ENCODE results near the gene PEX5L.
"Not testable (repeated sequence)": the region's sequence is repeated elsewhere in the genome, so short reads cannot be mapped to it uniquely, and the experiment has no call there.

PEX5L gene

DNA sequence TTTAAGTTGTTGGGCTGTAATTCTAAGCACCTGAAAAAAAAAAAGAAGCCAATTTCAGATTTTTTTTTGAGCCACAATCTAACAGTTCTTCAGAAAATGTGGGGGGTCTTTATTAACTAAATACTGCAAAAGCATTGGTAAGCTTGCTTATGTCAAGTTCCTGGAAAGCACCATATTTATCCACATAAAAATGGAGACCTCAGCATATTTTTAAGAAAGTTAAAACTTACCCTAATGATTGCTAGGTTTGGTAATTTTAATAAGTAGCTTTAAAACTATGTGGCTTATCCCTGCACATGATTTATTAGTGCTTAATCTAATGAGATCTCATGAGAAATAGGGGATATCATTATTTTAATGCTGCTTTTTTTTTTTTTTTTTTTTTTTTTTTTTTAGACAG lies 227.1 kb downstream of the PEX5L start:
- H3K4me3 Mint-ChIP-seq = no peak overlapping the region
- H3K27ac Mint-ChIP-seq = no peak overlapping the region
- ATAC-seq (ENCODE audit: low read depth) (no peak), DNase-seq (ENCODE audit: low spot score in 2 of 2) (no peak)
- no peaks in the 10 kb centered on the region for H3K9me3 Mint-ChIP-seq
- no peaks in the 10 kb centered on the region for H3K27me3 Mint-ChIP-seq
- peaks cover 7% of the 10 kb centered on the region for H3K4me1 Mint-ChIP-seq
- no peaks in the 10 kb centered on the region for H3K36me3 Mint-ChIP-seq

DNA sequence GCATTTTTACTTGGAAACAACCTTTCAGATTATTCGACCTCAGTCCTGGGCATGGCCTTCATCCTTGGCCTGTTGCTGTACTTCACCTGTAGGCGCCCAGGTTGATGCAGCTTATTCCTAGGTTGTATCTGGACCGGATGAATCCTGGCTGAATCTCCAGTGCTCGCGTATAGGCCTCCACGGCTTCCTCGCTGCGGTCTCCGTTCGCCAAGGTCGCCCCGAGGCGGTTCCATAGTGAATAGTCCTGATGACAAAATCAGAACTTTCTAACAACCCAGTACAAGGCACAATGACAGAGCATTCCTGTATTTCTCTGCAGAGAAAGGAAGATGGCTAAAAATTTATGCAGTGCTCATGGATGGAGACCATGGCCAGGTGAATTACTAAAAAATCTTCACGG lies 229.1 kb downstream of the PEX5L start:
- H3K27ac Mint-ChIP-seq = no peak overlapping the region
- H3K9me3 Mint-ChIP-seq = no peaks in the 10 kb centered on the region
- peaks cover 1% of the 10 kb centered on the region for H3K27me3 Mint-ChIP-seq
- H3K4me3 Mint-ChIP-seq = no peak overlapping the region
- H3K4me1 Mint-ChIP-seq = peaks cover 7% of the 10 kb centered on the region
- DNase-seq (ENCODE audit: low spot score in 2 of 2) (no peak), ATAC-seq (ENCODE audit: low read depth) (no peak)
- no peaks in the 10 kb centered on the region for H3K36me3 Mint-ChIP-seq

DNA sequence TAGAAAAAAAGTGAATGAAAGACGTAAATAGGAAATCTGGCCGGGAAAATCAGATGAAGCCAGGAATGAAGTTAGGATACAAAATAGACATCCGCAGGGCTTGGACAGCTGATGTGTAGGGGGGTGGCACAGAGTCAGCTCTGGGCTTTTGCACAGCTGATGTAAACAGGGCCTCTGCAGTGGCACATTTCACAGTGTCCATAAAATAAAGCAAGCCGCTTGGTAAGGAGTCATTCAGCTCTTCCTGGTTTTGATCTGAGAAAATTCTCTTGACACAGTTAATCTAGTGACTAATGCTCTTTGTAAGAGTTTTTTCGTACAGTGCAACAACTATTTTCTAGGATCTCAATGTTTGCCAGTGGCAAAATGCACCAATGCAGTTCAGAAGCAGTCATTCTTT lies 230.6 kb downstream of the PEX5L start:
- Mint-ChIP-seq H3K4me1 (peaks cover 2% of the 10 kb centered on the region), H3K4me3 (no peak overlapping the region), H3K27ac (no peak overlapping the region), H3K27me3 (peaks cover 1% of the 10 kb centered on the region), H3K36me3 (no peaks in the 10 kb centered on the region), H3K9me3 (no peaks in the 10 kb centered on the region)
- ATAC-seq (ENCODE audit: low read depth) (no peak), DNase-seq (ENCODE audit: low spot score in 2 of 2) (no peak)

DNA sequence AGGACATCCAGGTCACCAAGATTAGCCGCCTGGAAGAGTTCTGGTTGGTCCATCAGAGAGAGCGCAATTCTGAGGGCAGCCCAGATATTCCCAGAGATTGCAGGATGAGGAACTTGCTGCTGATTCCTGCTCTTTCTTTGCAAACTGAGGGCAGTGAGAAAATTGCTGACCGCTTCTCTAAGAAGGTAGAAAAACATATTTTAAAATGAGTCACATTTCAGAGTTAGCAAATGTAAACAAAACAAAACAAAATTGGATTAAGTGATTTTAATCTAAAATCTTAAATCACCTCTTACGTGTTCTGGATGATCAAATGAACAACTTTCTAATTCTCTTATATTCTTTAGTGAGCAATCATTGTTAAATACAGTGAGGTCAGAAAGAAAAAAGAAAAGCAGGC lies 234.9 kb downstream of the PEX5L start:
- Mint-ChIP-seq H3K9me3 (no peaks in the 10 kb centered on the region), H3K27ac (no peak overlapping the region), H3K4me3 (no peak overlapping the region), H3K4me1 (no peaks in the 10 kb centered on the region), H3K36me3 (no peaks in the 10 kb centered on the region), H3K27me3 (peaks cover 1% of the 10 kb centered on the region)
- DNase-seq (ENCODE audit: low spot score in 2 of 2) (no peak), ATAC-seq (ENCODE audit: low read depth) (no peak)

DNA sequence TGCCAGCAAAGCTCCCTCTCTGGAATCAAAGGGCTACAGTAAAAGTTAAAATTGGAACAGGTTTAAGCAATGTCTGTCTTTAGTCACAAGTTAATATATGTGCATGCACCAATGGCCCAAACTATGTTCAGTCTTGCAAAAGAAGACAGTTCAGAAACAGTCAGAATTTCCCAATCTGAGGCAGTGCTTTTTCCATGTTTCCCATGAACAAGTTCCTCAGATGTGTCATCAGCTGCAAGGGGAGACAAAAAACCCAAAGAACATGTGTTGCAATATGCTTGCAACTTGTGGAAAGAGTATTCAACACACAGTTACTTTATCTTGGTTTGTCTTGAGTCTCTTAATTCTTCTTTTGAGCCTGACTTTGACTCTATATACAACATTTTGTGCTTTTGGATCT lies 235.5 kb downstream of the PEX5L start:
- no peak for DNase-seq (ENCODE audit: low spot score in 2 of 2)
- Mint-ChIP-seq H3K27ac (no peak overlapping the region), H3K27me3 (peaks cover 1% of the 10 kb centered on the region), H3K36me3 (no peaks in the 10 kb centered on the region), H3K4me1 (no peaks in the 10 kb centered on the region), H3K4me3 (no peak overlapping the region), H3K9me3 (no peaks in the 10 kb centered on the region)
- no peak for ATAC-seq (ENCODE audit: low read depth)

DNA sequence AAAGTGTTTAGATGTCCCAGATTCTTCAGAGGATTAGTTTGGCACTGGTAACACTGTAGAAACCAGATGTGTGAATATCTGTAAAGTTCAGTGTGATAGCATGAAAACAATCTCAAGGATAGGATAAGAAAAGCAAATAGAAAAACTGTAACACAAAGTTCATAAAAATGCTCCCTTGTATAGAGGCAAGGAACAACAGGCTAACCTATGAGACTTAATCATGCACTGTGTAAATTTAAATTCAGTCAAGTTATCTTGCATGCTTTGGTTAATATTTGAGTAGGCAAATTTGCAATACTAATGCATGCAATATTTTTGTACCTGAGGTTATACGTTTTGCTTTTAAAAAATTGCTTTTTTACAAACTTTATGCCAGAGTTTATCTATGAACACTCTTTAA lies 239.5 kb downstream of the PEX5L start:
- Mint-ChIP-seq H3K27ac (no peak overlapping the region), H3K4me3 (no peak overlapping the region), H3K27me3 (no peaks in the 10 kb centered on the region), H3K9me3 (no peaks in the 10 kb centered on the region), H3K36me3 (no peaks in the 10 kb centered on the region), H3K4me1 (no peaks in the 10 kb centered on the region)
- ATAC-seq (ENCODE audit: low read depth) = no peak
- no peak for DNase-seq (ENCODE audit: low spot score in 2 of 2)

DNA sequence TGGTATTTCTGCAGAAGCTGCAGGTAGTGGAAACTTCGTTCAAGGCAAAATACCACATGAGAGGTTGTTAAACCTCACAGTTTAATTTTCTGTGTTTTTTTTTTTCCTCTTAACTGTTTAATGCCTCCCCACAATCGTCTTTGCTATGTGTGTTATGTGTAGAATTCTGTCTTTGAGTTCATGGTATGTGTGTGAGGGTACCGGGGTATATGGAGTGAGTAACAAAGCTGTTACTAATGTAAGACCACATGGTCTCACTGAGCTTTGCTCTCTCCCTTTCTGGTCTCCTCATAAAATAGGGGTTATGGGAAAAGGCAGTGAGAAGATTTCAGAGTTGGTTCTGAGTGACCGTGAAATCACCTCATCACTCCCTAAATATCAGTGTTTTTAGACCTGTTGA lies 240.3 kb downstream of the PEX5L start:
- DNase-seq (ENCODE audit: low spot score in 2 of 2) (no peak), ATAC-seq (ENCODE audit: low read depth) (no peak)
- no peaks in the 10 kb centered on the region for H3K27me3 Mint-ChIP-seq
- H3K9me3 Mint-ChIP-seq = no peaks in the 10 kb centered on the region
- no peak overlapping the region for H3K27ac Mint-ChIP-seq
- H3K4me1 Mint-ChIP-seq = no peaks in the 10 kb centered on the region
- H3K36me3 Mint-ChIP-seq = no peaks in the 10 kb centered on the region
- no peak overlapping the region for H3K4me3 Mint-ChIP-seq

DNA sequence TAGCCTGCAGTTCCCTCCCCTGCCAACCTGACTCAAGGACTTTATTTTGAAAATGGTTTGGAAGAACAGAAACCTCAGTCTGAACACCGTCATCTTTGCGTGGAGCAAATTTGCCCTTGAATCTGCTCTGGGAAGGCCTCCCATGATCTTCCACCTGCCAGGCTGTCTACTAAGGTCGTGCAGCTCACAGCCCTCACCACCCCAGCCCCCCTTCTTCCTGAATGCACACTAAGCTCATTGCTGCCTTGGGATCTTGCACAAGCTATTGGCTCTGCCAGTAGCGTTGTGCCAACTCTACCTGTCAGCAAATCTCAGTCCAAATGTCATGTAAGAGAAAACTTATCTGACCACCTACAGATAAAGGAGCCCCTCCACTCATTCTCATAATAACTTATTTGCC lies 242.4 kb downstream of the PEX5L start:
- no peak for ATAC-seq (ENCODE audit: low read depth)
- Mint-ChIP-seq H3K27me3 (no peaks in the 10 kb centered on the region), H3K27ac (no peak overlapping the region), H3K4me3 (no peak overlapping the region), H3K9me3 (no peaks in the 10 kb centered on the region), H3K36me3 (peaks cover 2% of the 10 kb centered on the region), H3K4me1 (no peaks in the 10 kb centered on the region)
- no peak for DNase-seq (ENCODE audit: low spot score in 2 of 2)

DNA sequence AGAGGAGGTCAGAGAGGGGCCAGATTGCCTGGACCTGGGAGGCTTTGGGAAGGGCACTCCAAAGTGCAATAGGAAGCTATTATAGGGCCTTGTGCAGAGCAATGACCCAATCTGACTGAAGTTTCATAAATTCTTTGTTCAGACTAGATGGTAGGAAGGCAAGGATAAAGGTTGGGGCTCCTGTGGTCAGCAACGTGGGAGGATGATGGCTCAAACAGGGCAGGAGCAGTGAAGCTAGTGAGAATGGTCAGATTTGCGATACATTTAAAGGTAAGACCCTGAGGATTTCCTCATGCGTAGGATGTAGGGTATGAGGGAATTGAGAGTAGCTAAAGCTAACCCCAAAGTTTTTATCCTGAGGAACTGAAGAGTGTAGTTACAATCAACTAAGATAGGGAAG lies 244.9 kb downstream of the PEX5L start:
- Mint-ChIP-seq H3K27ac (no peak overlapping the region), H3K27me3 (no peaks in the 10 kb centered on the region), H3K9me3 (no peaks in the 10 kb centered on the region), H3K4me3 (no peak overlapping the region), H3K36me3 (peaks cover 2% of the 10 kb centered on the region), H3K4me1 (no peaks in the 10 kb centered on the region)
- ATAC-seq (ENCODE audit: low read depth) (no peak), DNase-seq (ENCODE audit: low spot score in 2 of 2) (no peak)

DNA sequence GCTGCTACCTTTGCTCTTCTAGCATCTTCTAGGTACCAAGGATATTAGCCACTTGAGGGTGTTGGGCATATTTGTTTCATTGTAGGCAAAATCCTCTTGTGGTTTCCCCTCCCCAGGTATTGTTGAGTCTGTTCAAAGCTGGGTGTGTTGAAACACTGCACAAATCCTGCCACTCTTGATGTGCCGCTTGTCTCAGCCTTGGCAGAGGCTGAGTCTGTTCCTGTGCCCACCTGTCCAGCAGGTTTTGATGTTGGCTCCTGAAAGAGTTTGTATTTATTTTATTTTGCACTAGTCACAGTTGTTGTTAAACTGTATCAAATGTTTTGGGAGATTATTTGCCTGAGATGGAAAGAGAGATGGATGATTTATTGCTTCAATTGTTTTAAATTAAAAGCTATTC lies 247.7 kb downstream of the PEX5L start:
- Mint-ChIP-seq H3K36me3 (peaks cover 13% of the 10 kb centered on the region), H3K27ac (no peak overlapping the region), H3K27me3 (no peaks in the 10 kb centered on the region), H3K4me1 (no peaks in the 10 kb centered on the region), H3K9me3 (no peaks in the 10 kb centered on the region), H3K4me3 (no peak overlapping the region)
- ATAC-seq (ENCODE audit: low read depth) (no peak), DNase-seq (ENCODE audit: low spot score in 2 of 2) (no peak)

DNA sequence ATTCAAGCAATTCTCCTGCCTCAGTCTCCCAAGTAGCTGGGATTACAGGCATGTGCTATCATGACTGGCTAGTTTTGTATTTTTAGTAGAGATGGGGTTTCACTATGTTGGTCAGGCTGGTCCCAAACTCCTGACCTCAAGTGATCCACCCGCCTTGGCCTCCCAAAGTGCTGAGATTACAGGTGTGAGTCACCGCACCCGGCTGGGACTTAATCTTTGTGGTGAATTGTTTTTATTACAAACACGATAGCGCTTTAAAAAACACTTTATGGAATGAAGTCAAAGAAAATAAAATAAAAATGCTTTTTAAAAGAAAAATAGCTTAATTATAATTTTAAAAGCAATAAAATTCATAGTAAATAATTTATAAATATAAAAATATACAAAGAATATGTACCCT lies 253.9 kb downstream of the PEX5L start:
- H3K9me3 Mint-ChIP-seq = peaks cover 12% of the 10 kb centered on the region
- not testable (repeated sequence) for H3K27me3 Mint-ChIP-seq; H3K27ac Mint-ChIP-seq; DNase-seq (ENCODE audit: low spot score in 2 of 2); H3K4me1 Mint-ChIP-seq; H3K4me3 Mint-ChIP-seq; ATAC-seq (ENCODE audit: low read depth)
- H3K36me3 Mint-ChIP-seq = peaks cover 47% of the 10 kb centered on the region

DNA sequence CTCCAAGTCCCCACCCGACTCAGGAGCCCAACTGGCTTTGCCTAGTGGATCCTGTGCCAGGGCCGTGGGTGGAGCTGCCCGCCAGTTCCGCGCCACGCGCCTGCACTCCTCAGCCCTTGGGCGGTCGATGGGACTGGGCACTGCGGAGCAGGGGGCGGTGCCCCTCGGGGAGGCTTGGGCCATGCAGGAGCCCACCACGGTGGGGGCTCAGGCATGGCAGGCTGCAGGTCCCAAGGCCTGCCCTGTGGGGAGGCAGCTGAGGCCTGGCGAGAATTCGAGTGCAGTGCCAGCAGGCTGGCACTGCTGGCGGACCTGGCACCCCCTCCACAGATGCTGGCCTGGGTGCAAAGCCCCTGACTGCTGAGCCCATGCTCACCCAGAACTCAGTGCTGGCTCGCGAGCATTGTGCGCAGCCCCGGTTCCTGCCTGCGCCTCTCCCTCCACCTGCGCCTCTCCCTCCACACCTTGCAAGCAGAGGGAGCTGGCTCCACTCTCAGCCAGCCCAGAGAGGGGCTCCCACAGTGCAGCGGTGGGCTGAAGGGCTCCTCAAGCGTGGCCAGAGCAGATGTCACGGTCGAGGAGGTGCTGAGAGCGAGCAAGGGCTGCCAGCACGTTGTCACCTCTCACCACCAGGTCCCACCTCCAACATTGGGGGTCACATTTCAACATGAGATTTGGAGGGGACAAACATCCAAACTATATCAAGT lies 261.2 kb downstream of the PEX5L start:
- Mint-ChIP-seq H3K4me3 (no peak overlapping the region), H3K36me3 (peaks cover 47% of the 10 kb centered on the region), H3K27ac (no peak overlapping the region), H3K4me1 (no peaks in the 10 kb centered on the region), H3K27me3 (no peaks in the 10 kb centered on the region), H3K9me3 (peaks cover 13% of the 10 kb centered on the region)
- DNase-seq (ENCODE audit: low spot score in 2 of 2) (no peak), ATAC-seq (ENCODE audit: low read depth) (no peak)

DNA sequence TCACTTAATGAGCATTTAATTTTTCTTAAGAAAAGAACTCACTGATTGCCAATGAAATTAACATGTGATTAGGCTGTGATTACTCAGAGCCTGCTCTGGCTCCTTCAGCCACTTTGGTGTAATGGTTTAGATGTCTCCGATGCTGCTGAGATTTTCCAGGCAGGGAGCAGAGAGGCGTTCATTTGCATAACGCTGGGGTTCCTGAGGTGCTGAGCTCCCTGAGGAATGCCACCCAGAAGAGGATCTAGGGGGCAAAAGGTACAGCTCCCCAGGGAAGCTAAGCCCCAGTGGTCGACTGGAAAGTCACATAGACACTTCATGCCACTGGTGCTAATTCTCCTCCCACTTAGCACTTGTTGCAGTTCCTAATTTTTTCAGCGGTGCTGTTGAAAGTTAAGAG lies 264.4 kb downstream of the PEX5L start:
- Mint-ChIP-seq H3K27ac (no peak overlapping the region), H3K4me3 (no peak overlapping the region), H3K4me1 (no peaks in the 10 kb centered on the region), H3K9me3 (peaks cover 2% of the 10 kb centered on the region), H3K27me3 (no peaks in the 10 kb centered on the region), H3K36me3 (peaks cover 37% of the 10 kb centered on the region)
- DNase-seq (ENCODE audit: low spot score in 2 of 2) = no peak
- no peak for ATAC-seq (ENCODE audit: low read depth)

DNA sequence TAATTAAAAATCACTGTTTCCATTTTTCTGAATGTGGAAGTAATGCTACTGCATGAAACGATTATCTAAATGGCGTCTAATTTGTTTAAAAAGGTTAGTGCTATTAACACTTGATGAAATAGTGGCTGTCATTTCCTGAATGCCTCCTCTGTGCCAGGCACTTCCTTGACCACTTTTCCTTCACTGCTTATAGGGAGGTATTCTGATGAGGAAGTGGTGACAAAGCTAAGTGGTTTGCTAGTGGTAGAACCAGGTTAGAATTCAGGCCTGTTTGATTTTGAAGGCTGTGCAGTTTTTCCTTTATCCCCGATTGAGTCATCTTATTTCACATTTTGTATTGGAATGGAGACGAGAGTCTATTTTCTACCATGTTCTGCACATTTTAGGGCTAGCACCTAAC lies 264.9 kb downstream of the PEX5L start:
- no peak for ATAC-seq (ENCODE audit: low read depth)
- Mint-ChIP-seq H3K4me1 (no peaks in the 10 kb centered on the region), H3K36me3 (peaks cover 40% of the 10 kb centered on the region), H3K9me3 (peaks cover 2% of the 10 kb centered on the region), H3K4me3 (no peak overlapping the region), H3K27me3 (no peaks in the 10 kb centered on the region), H3K27ac (no peak overlapping the region)
- DNase-seq (ENCODE audit: low spot score in 2 of 2) = no peak

DNA sequence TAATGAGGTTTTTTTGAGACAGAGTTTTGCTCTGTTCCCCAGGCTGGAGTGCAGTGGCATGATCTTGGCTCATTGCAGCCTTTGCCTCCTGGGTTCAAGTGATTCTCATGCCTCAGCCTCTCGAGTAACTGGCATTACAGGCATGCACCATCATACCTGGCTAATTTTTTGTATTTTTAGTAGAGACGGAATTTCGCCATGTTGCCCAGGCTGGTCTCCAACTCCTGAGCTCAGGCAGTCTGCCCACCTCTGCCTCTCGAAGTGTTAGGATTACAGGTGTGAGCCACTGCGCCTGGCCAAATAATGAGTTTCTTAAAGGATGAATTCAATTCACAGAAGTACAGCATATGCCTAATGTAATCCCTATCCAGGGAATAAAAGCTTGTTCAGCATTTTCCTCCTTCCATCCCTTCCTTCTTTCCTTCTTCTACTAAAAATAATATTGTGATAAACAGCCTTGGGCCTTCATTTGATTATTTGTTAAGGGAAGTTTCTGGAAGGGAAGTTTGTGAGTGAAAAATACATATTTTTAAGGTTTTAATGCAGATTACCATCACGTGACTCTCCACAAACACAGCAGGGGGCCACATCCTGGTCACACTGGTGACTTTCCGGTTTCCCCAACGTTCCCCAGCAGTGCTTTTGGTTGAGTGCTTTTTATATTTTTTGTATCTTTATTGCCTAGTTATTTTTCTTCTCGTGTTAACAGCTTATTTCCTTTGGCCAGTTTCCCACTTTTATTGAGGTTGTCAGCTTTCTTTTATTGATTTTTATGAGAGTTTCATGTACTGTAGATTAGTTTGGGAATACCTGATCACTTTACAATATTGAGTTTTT lies 267.1 kb downstream of the PEX5L start:
- H3K27me3 Mint-ChIP-seq = no peaks in the 10 kb centered on the region
- H3K9me3 Mint-ChIP-seq = peaks cover 2% of the 10 kb centered on the region
- no peaks in the 10 kb centered on the region for H3K4me1 Mint-ChIP-seq
- peak overlapping the region; percentile 9 for H3K27ac Mint-ChIP-seq
- no peak overlapping the region for H3K4me3 Mint-ChIP-seq
- peaks cover 47% of the 10 kb centered on the region for H3K36me3 Mint-ChIP-seq
- ATAC-seq (ENCODE audit: low read depth) (no peak), DNase-seq (ENCODE audit: low spot score in 2 of 2) (no peak)

Data from memory B cell (primary cell).